NCI-H128 (cell line): ENCODE data around the gene WDR93.
A peak's percentile ranks its signal among the peaks of the same experiment; 100 is the strongest.

Experiments
- DNase-seq: peaks from one replicate; lab custom pipeline; 2025; ENCODE audit not compliant: unreplicated experiment; lab: John Stamatoyannopoulos, UW

WDR93 gene

DNA sequence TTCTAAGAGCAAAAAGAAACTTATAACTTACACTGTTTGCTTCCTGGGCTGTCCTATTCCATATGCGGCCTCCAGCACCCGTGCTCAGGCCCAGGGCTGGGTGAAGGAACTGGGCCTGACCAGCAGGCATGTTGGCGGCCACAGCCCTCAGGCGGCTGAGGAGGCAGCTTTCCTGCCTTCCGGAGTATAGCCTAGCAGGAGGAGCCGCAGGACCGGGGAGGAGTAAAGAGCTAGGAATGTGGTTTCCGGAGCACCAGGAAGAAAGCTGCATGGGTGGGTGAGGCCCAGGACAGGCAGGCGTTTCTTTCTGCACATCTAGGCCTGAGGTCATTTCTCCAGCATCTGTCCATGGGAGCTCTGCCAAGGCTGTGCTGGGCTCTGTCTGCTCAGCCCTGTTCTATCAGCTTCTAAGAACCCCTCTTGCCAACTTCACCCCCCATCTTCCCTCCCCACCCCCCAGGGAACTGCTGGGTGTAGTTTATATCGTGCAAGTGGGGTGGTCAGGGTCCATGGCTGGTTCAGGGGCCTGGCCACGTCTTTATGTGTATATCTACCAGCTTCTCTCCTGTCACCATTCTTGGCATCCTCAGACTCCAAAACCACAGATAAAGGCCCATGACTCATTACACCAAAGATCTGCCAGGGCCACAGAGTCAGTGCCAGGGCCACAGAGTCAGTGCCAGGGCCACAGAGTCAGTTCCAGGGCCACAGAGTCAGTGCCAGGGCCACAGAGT lies 27.6 kb upstream of the WDR93 start:
- DNase-seq = no peak

DNA sequence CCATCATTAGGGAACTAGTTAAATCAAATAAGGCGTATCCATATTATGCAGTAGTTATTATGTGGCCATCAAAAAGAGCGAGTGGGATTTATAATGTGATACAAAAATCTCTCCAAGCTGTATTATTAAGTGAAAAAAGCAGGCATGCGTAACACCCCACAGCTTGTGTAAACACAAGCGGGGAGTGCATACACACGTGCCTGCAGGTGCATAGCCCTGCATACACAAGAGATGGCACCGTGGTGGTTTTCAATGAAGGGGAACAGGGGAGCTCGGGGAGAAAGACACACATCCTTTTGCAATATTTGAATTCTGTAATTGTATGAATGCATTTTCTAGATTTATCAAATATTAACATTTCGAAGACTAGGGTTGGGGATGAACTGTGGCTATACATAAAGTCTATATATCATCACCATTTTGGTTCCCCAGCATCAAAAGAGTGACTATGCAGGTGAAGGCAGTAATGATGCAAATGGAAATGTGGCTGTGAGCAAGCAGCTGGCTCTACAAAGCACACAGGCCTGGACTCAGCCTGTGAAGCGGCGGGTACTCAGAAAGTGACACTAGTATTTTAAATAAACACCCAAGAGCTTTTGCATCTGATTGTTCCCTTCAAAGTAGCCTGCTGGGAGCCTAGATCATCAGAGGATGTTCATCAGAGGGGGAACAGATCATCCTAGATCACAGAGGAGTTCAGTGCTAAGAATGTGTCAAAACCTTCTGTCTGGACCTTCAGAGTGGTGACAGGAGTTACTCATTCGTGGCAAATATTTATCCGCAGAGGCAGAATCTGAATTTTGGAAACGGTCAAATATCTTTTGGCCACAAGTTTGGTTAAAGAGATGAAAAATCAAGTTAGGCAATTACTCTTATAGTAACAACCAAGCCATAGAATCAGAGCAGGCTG lies 25.9 kb upstream of the WDR93 start:
- DNase-seq = peak; percentile 13

DNA sequence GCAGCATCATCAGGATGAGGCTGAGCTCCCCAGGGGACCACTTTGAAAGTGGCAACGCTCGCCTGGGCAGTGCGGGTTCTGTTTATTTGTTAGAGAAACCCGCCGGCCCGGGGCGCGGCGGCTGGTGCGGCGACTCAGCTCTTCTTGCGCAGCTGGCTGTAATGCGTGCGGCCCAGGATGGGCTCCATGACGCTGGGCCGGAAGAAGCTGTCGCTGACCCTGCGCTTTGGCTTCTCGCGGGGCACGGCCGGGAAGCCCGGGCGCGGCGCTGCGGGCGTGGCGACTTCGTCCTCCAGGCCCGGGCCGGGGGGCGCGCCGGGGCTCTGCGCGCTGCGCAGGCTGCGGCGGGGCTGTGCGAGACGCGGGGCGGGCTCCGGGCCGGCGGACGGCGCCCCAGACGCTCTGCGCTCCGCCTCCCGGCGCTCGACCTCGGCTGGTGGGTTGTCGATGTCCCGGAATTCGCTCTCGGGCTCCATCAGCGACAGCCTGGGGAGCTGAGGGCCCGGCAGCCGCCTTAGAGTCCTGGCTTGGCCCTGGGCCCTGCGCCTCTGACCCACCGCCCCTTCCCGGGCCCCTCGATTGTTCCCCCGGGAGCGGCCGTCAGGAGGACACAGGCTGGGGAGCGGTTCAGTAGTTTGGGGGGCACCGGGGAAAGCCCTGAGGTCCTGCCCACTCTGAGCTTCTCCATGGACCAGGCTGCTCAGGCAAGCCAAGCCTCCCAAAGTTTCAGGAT lies 25.0 kb upstream of the WDR93 start:
- DNase-seq = no peak

DNA sequence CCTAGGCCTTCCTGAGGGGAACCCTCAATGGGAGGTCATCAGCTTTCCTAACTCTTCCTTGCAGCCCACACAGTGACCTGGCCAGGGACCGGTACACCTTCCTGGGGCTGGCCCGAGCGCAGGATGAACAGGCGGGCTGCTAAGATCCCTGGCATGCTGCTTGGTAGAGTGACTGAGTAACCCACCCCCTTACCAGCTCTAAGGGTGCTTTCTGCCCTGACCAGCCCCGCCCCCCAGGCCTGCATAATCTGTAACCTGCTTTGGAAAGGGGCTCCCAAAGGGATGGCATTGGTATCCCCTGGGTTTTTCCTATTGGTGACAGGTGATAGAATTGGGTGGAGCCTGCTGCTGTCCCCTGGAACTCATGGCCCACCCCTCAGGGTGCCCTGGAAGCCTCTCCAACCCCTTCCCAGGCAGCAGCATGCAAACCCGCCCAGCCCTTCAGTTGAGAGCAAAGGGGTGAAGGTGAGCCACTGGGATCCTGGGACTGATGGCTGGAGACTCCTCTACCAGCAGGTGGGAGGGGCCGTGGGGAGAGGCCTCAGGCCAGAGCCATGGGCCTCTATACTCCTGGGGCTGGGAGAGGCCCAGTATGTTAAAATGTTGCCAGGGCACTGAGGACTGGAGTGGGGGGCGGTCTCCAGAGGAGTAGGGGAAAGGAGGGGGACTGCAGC lies 24.3 kb upstream of the WDR93 start:
- DNase-seq = no peak

DNA sequence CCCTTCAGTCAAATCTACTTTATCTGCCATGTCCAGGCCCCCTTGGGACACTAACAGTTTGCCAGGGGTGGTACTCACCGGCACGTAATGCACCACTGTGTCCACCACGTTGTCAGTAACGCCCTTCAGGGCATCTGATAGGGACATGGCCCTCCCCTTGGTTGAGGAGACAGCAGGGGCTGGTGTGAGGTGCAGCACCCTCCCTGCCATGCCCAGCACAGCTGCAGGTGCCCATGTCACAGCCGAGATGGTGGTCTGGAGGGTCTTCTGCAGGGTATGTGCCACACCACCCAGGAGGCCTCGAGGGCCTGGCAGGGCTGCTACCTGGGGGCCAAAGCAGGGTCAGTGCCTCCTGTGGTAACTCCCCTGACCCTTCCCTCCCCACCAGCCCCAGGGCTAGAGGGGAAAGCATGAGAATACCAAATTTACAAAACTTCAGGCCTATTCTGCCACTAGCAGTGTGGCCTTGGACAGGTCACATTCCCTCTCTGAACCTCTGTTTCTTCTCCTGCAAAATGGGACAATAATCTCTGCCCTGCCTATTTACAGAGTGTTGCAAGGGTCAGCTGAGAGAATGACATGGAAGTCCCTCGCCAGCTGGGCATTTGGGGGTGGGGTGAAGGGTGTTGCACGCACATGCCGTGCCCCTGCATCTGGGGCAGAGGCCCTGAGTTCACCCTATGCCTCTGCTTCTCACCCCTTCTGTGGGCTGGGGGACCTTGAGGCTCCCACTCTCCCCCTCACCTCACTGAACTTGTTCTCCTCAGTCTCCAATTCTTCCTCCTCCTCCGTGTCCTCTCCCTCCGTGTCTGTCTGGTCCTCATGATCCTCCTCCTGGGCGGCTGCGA lies 23.5 kb upstream of the WDR93 start:
- no peak for DNase-seq

DNA sequence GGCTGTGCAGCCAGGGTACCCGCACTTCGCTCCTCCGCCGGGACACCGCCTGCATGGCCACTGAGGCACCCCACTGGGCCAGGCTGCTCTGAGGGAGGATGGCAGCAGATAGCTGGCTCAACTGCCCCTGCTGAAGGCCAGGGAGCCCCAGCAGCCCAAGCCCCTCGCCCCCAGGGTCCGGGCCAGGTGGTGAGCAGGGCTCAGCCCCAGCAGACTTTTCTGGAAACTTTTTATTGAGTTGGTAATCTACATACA lies 23.0 kb upstream of the WDR93 start:
- no peak for DNase-seq

DNA sequence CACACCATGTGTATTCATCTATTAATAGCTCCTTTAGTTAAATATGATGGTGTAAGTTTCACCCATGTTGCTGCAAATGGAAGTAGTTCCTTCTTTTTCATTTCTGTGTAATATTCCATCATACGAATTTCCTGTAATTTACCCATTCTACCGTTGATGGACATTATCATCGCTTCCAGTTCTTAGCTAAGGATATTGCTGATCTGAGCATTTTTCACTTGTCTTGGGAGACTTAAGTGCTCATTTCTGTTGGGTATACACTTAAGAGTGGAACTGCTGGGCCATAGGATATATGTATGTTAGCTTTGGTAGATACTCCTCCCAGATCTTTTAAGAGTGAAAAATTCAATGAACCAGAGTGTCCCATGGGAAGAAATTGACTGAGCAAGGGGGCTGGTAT lies 22.4 kb upstream of the WDR93 start:
- DNase-seq = no peak

DNA sequence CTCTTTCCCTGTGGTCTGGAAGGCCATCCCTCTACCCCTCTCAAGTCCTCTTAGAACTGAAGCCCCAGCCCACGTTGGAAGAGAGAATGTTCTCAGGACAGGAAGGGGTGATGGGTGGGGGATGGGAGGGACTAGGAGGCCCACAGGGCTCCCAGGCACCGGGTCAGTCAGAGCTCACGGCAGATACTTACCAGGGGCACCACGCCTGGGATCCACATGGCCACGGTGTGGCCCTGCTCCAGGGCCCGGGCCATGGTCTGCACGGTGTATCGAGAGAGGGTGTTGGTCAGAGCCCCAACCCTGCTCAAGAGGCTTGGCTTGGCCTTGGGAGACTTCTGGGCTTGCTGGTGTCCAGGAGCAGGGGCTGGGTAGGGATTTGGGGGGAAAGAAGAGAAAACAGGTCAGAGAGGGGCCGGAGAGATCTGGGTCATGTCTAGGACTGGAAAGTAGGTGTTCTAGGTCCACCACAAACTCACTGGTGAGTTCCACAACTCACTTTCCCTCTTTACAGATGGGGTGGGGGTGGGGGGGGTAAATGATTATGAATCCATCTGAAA lies 21.2 kb upstream of the WDR93 start:
- no peak for DNase-seq

DNA sequence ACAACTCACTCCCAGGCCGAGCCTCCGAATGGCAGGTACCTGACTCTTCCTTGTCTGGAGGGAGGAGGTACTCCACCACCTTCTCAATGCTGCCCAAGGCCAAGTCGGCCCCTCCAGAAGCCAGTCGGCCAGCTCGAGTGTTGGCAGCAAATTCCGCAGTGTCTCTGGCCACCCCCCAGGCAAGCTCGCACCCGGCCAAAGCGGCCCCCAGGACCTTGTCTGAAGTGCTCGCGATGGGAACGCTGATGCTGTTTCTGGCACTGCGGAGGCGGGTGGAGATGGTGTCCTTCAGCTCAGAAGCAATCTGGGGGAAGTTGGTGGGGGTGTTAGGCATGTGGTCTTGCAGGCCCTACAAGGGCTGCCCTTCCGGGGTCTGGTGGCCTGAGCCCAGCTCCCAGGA lies 20.7 kb upstream of the WDR93 start:
- DNase-seq = no peak

DNA sequence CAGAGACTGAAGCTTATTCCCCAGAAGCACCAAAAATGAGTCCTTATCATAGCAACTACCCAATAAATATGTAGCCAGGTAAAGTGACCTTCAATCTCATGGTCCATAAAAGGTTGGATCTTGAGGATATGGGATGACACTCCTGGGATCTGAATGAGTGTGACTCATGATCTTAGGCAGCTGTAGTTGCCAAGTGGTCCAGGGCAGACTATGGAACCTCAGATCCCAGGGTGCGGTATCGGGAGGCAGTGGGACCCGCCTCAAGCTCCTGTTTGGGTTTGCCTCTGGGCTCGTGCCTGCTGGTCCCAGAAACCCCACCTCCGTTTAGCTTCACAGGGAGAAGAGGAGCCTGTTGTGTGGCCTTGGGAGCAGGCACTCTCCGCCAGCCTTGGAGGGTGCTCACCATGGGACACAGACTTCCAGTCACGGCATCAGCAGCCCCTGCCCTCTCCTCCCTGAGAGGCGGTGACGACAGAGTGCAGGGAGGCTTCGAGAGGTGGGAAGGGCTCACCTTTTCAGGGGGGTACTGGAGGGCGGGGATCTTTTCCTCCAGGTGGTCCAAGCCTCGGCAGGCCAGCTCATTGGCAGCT lies 19.5 kb upstream of the WDR93 start:
- DNase-seq = no peak

DNA sequence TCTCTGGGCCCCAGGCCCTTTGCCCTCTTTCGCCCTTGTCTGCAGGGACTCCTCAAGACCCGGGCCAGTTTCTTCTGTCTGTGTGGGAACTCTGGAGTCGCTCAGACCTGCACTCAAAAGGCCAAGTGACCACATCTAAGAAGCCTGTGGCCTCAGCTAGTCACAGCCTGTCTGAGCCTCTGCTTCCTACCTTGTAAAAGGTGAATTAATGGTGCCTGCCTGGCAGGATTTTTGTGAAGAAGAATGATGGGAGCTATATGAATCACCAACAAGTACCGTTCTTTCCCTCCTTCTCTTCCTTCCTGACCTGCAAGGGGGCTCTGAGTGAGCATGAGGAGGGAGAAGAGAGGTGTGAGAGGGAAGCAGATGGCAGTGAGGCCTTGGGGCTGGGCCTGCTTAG lies 18.9 kb upstream of the WDR93 start:
- no peak for DNase-seq

DNA sequence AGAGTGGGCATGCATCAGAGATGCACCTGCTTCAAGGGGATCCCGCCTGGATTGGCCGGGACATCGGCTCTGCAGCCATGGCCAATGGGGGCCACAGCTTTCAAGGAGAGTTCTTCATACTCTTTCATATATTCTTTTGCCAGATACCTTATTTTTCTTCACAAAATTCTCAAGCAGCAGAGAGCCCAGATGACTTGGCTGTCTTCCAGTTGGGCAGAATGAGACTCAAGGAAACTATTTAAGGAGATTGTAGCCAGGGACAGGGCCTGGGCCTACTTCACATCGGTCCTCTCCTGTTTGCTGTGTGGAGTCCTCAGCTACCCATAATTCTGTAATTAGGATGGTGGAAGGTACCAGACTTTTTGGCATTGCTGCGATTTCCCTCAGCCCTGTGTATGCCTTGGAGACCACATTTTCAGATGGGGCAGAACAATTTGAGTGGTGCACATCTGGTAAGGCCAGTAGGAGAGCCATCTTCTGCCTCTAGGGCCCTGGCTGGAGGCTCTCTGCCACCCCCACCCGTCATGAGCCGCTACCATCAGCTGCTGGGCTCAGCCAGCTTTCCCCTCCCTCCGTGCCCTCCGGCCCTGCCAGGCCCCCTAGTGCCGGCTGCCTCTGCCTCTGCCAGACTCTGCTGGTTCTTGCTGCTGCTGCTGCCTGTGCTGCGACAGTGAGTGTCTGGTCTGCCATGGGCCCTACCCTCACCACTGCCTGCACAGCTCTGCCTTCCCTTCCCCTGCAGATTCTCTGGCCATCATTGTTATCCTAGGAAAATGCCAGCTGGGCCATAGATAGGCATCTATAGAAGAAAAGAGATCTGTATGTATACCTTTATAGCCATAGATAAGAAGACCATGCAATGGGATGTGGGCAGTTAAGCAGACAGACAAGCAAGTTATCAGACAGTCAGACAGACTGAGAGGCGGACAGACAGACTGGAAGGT lies 18.1 kb upstream of the WDR93 start:
- no peak for DNase-seq

DNA sequence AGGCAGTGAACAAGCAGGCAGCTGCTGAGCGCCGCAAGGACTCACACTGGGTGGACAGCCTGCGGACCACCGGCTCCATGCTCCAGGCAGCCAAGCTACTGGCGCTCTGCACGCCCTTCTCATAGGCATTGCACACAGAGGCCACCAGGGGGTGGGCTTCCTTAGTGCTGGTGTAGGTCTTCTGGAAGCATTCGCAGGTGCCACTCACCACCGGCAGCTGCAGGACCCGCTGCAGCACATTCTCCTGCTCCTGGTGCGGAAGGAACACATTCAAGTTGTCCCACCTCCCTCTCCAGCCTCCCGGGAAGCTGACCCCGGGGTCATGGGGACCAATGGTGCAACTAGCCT lies 17.5 kb upstream of the WDR93 start:
- no peak for DNase-seq

DNA sequence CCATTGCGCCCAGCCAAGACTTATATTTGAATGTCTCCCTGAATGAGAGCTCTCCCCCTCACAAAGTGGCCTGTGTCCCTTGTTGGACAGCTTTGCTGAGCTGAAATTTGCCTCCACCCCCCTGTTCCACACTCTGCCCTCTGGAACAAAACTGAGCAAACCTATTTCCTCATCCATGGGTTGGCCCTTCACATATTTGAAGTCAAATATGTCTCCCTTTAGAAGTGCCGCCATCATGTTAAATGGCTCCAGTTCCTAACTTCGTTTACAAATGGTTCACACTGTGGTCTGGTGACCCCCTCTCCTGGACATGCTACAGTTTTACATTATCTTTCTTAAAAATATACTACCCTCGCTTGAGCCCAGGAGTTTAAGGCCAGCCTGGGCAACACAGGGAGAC lies 16.1 kb upstream of the WDR93 start:
- DNase-seq = no peak

DNA sequence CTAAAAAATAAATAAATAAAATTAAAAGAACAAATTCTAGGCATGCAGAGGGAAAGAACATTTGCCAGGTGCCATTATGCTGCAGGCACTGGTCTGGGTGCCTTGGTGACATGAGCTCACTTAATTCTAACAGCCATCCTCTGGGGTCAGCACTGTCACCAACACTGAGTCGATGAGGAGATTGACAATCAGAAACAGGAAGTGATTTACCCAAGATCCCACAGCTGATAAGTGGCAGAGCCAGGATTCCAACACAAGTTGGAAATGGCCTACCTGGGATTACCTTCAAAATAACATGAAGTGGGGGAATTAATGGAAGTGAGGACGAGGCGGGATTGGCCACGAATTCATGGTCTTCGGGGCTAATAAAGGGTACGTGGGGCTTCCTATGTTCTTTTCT lies 15.0 kb upstream of the WDR93 start:
- no peak for DNase-seq

DNA sequence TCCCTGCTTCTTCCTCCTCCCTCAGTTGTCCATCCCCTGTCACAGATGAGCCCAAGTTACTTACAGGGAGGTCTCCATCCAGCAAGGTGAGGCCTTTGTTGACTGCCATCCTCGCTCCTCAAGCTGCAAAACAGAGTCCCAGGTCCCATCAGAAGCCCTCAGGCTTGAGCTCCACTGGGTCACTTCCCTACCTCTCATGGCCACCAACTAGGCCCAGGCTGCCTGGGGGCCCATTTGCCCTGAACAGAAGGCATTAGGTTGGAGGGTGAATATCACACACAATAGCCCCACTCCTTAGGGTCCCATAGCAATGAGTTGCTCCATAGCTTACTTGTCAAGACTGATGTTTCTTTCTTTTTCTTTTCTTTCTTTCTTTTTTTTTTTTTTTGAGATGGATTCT lies 13.2 kb upstream of the WDR93 start:
- no peak for DNase-seq

DNA sequence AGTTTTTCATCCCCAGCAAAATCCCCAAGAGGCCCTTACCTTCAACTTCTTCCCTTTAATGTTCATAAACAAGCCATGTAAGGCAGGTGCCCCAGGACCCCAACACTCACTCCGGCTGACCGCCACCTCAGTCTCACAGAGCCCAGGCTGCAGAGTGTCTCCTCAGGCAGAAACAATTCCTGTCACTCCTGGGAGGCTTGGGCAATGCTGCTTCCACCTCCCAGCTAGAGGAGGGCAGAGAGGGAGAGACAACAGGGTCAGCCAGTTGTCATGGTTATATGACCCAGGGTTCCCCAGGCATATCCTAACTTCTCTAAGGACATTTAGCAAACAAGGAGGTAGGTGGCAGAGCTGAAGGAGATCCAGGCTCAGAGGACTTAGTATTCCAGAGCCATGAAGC lies 11.4 kb upstream of the WDR93 start, which contains the start of gene PLIN1:
TSS of gene PLIN1 (minus strand) at position 156 of the 400 bp plus-strand sequence. CDS start 1,878 bp downstream, outside the sequence.
- no peak for DNase-seq

DNA sequence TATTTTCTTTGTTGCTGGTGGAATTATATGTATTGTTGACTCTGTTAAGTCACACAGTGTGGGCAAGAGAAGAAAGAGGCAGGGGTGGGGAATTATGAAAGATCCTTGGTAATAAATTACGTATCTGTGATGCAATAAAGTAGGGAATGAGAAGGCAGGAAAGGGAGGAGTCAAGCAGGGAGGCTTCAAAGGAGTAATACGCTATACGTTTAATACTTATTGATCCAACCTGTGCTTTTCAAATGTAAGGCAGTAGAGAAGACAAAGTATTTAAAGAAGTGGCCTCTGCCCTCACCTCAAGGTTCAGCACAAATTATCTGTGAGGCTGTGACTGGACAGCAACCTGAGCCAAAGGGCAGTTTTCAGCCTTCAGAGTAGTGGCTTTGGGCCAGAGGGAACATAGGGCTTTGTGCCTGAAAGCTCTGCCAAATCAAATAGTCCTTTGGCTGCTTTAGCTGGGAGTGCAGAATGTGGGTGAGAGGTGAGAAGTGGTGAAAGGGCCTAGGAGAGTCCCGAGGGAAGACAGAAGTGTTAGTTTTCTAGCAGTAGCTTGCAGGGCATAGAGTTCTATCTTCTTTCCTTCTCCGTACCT lies 10.2 kb upstream of the WDR93 start:
- DNase-seq = no peak
